Lung (tissue), 12 donors: Measurements from ENCODE around the gene AGAP1. TPM values are rescaled to one million over a fixed set of nuclear protein-coding genes. Genes with fewer than 3 reads are reported as not detected.

Experiments used
- ATAC-seq: fragments of 200-7000 bp; cut with Tn5 transposase; one replicate; pipeline ENCODE4 v1.9.1; 2020; ENCODE audit warnings: moderate number of reproducible peaks; ENCODE audit not compliant: insufficient read depth, low FRiP score
- DNase-seq, 3 donors: peaks; one replicate each; pipeline ENCODE4 v3.0.0-alpha.2; 2013 to 2017
- H3K27ac ChIP-seq, 2 donors: one replicate each; pipeline ENCODE4 v1.5.1; 2013; ENCODE audit warnings: mild to moderate bottlenecking in 2 of 2, moderate library complexity in 2 of 2, control low read depth in 1 of 2, inconsistent platforms in 1 of 2, low read depth in 1 of 2, low read length in 1 of 2
- H3K27me3 ChIP-seq, 3 donors: one replicate each; pipeline ENCODE4 v1.5.1; 2013; ENCODE audit warnings: low read length in 2 of 3; ENCODE audit not compliant: control insufficient read depth in 3 of 3, insufficient read depth in 3 of 3
- H3K36me3 ChIP-seq, 4 donors: one replicate each; pipeline ENCODE4 v1.5.1; 2013; ENCODE audit warnings: low read length in 4 of 4, mild to moderate bottlenecking in 1 of 4, moderate library complexity in 1 of 4; ENCODE audit not compliant: control insufficient read depth in 4 of 4, insufficient read depth in 4 of 4
- H3K4me1 ChIP-seq, 5 donors: one replicate each; pipeline ENCODE4 v1.5.1; 2013; ENCODE audit warnings: low read length in 5 of 5, mild to moderate bottlenecking in 2 of 5, moderate library complexity in 1 of 5; ENCODE audit not compliant: control insufficient read depth in 5 of 5, insufficient read depth in 5 of 5
- H3K4me3 ChIP-seq: one replicate; pipeline ENCODE4 v1.5.1; 2013; ENCODE audit warnings: mild to moderate bottlenecking, control low read depth, moderate library complexity
- H3K9ac ChIP-seq, 2 donors: one replicate each; pipeline ENCODE4 v1.5.1; 2013; ENCODE audit warnings: low read length in 2 of 2, control low read depth in 1 of 2; ENCODE audit not compliant: insufficient read depth in 1 of 2
- H3K9me3 ChIP-seq, 4 donors: one replicate each; pipeline ENCODE4 v1.5.1; 2013; ENCODE audit warnings: low read length in 3 of 4, mild to moderate bottlenecking in 1 of 4, moderate library complexity in 1 of 4; ENCODE audit not compliant: control insufficient read depth in 4 of 4, insufficient read depth in 3 of 4
- WGBS, 2 donors: extraction: QIAGEN DNeasy Blood & Tissue Kit; methylation state at CpG; one replicate each; pipeline ENCODE4 v1.1.7; 2013; 5-methylcytosine and 5-hydroxymethylcytosine counted together
- polyA plus RNA-seq, 2 donors: library from polyadenylated mRNA; stranded (reverse); fragments of 200-250 nt; gene quantifications; one replicate each; pipeline ENCODE4 v1.2.1, GENCODE V29; 2013
- total RNA-seq, 2 donors: library from RNA; depleted of rRNA in 1 of 2; stranded (reverse); fragments of >200 nt in 1 of 2; gene quantifications; one replicate each; pipeline ENCODE4 v1.2.1, GENCODE V29; 2014 to 2021
- TF ChIP-seq, protein P1 (sequence below): IDR thresholded peaks from 2 replicates; pipeline ENCODE4 v1.5.1; 2012; ENCODE audit warnings: mild to moderate bottlenecking; ENCODE audit errors: control extremely low read depth, extremely low read depth
- donor health status: control.
- donor health status: control.
- donor health status: Bipolar disorder and iron deficiency.
- donor health status: healthy.
- donor health status: DM: yes; HTN: yes; CAD: no.

Gene AGAP1
- total and polyA plus RNA-seq, 4 donors: 6.6 to 39.4 (median 20.2) TPM

DNA sequence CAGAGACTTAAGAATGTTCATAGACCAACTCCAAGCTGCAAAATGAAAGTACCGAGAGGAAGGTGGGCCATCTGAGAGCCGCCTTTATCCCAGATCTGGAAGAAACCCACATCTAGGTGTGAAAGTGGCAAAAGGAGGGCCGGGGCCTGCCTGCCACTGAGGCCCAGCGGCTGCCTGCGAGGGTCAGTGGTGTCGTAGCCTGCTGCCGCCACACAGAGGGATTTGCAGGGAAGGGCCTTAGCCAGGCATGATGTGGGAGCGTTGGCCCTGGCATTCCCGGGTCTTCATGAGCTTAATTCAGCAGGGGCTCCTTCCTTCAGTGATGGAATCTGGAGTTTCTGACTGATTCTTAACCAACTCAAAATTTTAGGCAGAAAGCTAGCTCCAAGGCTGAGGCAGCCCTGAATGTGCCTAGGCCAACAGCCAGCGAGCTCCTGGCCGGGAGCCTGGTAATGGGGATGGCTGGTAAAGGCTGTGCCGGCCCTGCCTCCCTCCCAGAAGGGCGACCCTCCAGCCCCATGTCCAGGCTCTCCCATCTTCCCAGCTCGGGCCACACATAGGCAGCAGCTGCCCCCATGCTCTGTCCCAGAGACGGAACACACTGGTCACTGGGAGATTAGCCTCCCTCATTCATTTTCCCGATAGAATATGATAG, 230.1 kb downstream of the AGAP1 start:
- H3K36me3 ChIP-seq: peaks cover 0 to 4% (median 2%) of the 10 kb centered on the region in 4 donors
- no peaks in the 10 kb centered on the region for H3K27me3 ChIP-seq
- no peak overlapping the region for H3K9ac ChIP-seq
- 92 to 93% methylated on average over 16 of the region's 16 CpGs for WGBS, 2 donors
- peaks cover 0 to 10% (median 2%) of the 10 kb centered on the region in 5 donors for H3K4me1 ChIP-seq
- ATAC-seq (no peak), DNase-seq (no peak)
- no peak overlapping the region for H3K27ac ChIP-seq
- TF ChIP-seq, protein P1, sequence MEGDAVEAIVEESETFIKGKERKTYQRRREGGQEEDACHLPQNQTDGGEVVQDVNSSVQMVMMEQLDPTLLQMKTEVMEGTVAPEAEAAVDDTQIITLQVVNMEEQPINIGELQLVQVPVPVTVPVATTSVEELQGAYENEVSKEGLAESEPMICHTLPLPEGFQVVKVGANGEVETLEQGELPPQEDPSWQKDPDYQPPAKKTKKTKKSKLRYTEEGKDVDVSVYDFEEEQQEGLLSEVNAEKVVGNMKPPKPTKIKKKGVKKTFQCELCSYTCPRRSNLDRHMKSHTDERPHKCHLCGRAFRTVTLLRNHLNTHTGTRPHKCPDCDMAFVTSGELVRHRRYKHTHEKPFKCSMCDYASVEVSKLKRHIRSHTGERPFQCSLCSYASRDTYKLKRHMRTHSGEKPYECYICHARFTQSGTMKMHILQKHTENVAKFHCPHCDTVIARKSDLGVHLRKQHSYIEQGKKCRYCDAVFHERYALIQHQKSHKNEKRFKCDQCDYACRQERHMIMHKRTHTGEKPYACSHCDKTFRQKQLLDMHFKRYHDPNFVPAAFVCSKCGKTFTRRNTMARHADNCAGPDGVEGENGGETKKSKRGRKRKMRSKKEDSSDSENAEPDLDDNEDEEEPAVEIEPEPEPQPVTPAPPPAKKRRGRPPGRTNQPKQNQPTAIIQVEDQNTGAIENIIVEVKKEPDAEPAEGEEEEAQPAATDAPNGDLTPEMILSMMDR: no peak
- H3K9me3 ChIP-seq: no peaks in the 10 kb centered on the region
- no peak overlapping the region for H3K4me3 ChIP-seq

DNA sequence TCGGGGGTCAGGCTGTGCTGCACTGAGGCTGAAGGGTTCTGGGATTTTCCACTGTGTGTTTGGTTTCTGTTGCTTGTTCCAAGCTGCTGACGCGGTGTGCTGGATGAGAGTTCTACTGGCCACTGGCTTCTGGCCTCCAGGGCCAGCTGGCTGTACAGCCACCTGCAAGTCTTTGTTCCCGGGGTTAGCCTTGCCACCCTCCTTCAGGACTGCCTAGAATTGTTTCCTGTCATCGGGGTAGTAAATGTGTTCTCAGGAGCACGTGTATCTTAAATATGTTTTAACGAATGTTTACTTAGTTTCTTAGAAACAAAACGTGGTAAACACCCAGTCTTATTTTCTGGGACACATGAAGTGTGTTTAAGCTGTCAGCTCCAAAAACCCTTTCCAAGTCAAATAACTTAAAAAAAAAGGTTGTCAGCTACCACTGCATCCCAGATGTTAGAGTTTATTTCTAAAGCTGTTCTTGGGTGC, 231.2 kb downstream of the AGAP1 start:
- ATAC-seq (peak; percentile 27), DNase-seq (peak in 1 of 3 donors; percentile 20)
- no peak overlapping the region for H3K27ac ChIP-seq
- no peaks in the 10 kb centered on the region for H3K9me3 ChIP-seq
- peaks cover 0 to 3% (median 1%) of the 10 kb centered on the region in 4 donors for H3K36me3 ChIP-seq
- no peaks in the 10 kb centered on the region for H3K27me3 ChIP-seq
- no peak overlapping the region for H3K4me3 ChIP-seq
- TF ChIP-seq, protein P1: no peak
- 49 to 73% methylated on average over 8 of the region's 8 CpGs for WGBS, 2 donors
- no peak overlapping the region for H3K9ac ChIP-seq
- peaks cover 0 to 12% (median 2%) of the 10 kb centered on the region in 5 donors for H3K4me1 ChIP-seq

DNA sequence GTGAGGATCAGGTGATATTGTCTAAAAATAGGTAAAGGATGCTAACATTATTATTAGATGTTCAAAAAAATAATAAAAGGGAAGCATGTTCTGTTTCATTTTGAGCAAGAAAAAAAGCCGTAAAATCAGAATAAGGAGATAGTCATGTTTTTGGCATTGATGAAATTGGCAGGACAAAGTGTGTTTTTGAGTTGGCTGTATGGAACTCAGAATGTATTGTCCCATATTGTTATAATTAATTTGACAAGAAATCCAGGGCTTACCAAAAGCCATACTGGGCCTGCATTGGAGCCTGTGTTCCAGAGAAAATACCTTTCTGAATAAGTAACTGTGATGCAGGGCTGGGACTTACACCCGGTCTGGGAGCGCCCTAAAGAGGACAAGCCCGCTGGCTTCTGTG, 232.0 kb downstream of the AGAP1 start:
- Histone ChIP-seq H3K9me3 (no peaks in the 10 kb centered on the region), H3K4me3 (no peak overlapping the region), H3K36me3 (peaks cover 0 to 3% (median 1%) of the 10 kb centered on the region in 4 donors), H3K9ac (no peak overlapping the region), H3K4me1 (peaks cover 0 to 12% (median 2%) of the 10 kb centered on the region in 5 donors), H3K27me3 (no peaks in the 10 kb centered on the region), H3K27ac (no peak overlapping the region)
- no peak for DNase-seq
- 94 to 97% methylated on average over 4 of the region's 4 CpGs for WGBS, 2 donors
- TF ChIP-seq, protein P1: no peak
- ATAC-seq: no peak
